Anterior cingulate cortex (tissue), 58 donors: Measurements from ENCODE around the gene SMIM1.

Source experiments
- DNase-seq, 58 donors: peaks; one replicate each; lab custom pipeline; 2025; lab: John Stamatoyannopoulos, UW

Gene SMIM1

GRCh38 chr1:3775490-3776230 is 3.1 kb downstream of the SMIM1 start:
- peak in 18 of 58 donors; percentile 6 to 57 (median 22) for DNase-seq

GRCh38 chr1:3776231-3776961 is 3.8 kb downstream of the SMIM1 start:
- no peak for DNase-seq

GRCh38 chr1:3777078-3777547 is 4.6 kb downstream of the SMIM1 start:
- no peak for DNase-seq

GRCh38 chr1:3777647-3778589 is 5.4 kb downstream of the SMIM1 start:
- DNase-seq = no peak

GRCh38 chr1:3778590-3779264 is 6.2 kb downstream of the SMIM1 start:
- DNase-seq = peak in 15 of 58 donors; percentile 8 to 59 (median 29)

GRCh38 chr1:3779265-3779911 is 6.8 kb downstream of the SMIM1 start:
- DNase-seq = peak in 11 of 58 donors; percentile 22 to 52 (median 33)

GRCh38 chr1:3779912-3780416 is 7.4 kb downstream of the SMIM1 start:
- DNase-seq = no peak

GRCh38 chr1:3780901-3781300 is 8.4 kb downstream of the SMIM1 start:
- DNase-seq = no peak

- DNase-seq = no peak
These were observed 11.3 kb downstream of the SMIM1 start for GRCh38 chr1:3783651-3784474.

- DNase-seq = no peak
These were observed 12.5 kb downstream of the SMIM1 start for GRCh38 chr1:3785045-3785444.

GRCh38 chr1:3785456-3786157 is 13.1 kb downstream of the SMIM1 start:
- DNase-seq = no peak

GRCh38 chr1:3786468-3787348 is 14.2 kb downstream of the SMIM1 start:
- DNase-seq = no peak

- no peak for DNase-seq
These were observed 14.8 kb downstream of the SMIM1 start for GRCh38 chr1:3787349-3787715.

GRCh38 chr1:3787745-3788605 is 15.4 kb downstream of the SMIM1 start:
- no peak for DNase-seq

- DNase-seq = no peak
These were observed 16.3 kb downstream of the SMIM1 start for GRCh38 chr1:3788756-3789420.
